D721Med (cell line): ENCODE data around the gene AP1S3.

ENCODE experiments used
- DNase-seq: peaks from one replicate; pipeline ENCODE4 v3.0.0; 2011; ENCODE audit warnings: low spot score; ENCODE audit not compliant: insufficient read length
- FAIRE-seq: peaks from 2 replicates; lab custom pipeline; 2011; peaks lifted over from hg19 to GRCh38; lab: Jason Lieb, UNC
- TF ChIP-seq, protein P1 (sequence below): IDR thresholded peaks from 2 replicates; pipeline ENCODE4 v1.5.1; 2012; ENCODE audit warnings: mild to moderate bottlenecking, control low read depth; ENCODE audit not compliant: insufficient read depth; ENCODE audit errors: missing control alignments

The AP1S3 gene

DNA sequence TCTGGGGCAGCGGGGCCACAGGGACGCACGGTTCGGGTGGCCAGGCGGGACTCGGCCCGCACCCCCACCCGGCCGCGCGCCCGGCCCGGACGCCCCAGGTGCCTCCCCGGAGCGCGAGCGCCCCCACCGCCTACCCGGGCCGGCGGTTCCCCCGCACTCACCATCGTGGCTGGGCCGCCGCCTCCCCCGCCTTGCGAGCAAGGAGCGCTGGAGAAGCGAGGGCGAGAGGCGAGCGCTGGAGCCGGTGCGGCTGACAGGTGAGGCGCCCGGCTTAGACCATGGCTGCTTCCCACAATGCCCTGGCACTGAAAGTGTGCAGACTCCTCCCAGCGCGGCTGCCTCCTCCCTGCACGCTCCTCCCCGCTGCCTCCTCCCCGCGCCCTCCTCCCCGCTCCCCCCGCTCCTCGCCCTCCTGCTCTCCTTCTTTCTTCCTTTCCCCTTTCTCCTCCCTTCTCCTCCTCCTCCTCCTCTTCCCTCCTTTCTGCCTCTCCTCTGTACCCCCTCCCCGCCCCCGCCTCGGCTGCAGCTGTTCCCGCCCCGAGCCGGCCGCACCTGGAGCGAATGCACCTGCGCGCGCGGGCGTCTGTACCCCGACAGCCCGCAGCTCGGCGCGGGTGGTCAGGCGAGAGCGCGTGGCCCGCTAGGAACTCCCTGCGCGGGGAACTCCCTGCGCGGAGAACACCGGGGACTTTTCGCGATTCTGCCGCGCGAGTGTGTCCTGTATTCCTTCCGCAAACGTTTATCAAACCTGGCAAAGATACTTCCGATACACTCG, at the start of gene AP1S3:
Gene AP1S3, minus strand, starts transcription at position 296 of the 775 bp plus-strand sequence. Its CDS starts 132 bp downstream, at position 164.
- FAIRE-seq, result no peak
- DNase-seq, result peak; percentile 81
- TF ChIP-seq, protein P1, sequence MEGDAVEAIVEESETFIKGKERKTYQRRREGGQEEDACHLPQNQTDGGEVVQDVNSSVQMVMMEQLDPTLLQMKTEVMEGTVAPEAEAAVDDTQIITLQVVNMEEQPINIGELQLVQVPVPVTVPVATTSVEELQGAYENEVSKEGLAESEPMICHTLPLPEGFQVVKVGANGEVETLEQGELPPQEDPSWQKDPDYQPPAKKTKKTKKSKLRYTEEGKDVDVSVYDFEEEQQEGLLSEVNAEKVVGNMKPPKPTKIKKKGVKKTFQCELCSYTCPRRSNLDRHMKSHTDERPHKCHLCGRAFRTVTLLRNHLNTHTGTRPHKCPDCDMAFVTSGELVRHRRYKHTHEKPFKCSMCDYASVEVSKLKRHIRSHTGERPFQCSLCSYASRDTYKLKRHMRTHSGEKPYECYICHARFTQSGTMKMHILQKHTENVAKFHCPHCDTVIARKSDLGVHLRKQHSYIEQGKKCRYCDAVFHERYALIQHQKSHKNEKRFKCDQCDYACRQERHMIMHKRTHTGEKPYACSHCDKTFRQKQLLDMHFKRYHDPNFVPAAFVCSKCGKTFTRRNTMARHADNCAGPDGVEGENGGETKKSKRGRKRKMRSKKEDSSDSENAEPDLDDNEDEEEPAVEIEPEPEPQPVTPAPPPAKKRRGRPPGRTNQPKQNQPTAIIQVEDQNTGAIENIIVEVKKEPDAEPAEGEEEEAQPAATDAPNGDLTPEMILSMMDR, result peak; percentile 8

DNA sequence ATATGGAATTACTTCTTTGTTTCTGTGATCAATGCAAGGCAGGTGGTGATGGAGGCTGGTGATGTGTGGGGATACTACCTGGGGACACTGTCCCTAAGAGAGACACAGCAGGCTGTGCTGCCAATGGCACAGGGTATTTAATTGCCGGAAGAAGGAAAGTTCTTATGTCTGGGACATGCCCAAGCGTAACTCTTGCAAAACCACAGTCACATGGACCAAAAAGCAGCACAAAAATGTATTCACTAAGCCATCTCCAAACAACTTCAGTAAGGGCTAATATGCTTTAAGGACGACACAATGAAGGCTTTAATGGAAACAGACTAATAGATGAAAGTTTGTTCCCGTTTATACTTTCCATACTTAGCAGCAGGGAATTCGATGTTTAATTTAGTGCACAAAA, 49.7 kb upstream of the AP1S3 start:
- TF ChIP-seq, protein P1, result no peak
- DNase-seq (no peak), FAIRE-seq (no peak)

DNA sequence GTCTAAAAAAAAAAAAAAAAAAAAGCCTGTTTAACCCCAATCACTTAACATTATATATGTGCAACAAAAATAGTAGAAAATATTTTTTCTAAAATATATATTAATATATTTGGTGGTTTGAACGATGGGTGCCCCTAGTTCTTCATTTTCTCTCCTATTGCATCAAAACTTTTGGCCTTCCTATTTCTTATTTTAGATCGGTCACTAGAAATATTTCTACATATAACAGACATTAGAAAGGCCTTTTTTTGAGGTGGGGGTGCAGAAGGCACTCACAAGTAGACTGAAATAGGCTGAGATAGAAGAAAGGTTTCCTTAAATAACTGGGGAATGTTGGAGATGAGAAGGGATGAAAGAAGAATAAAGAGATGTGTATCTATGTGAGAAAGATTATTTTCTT, 49.3 kb upstream of the AP1S3 start:
- no peak for FAIRE-seq
- TF ChIP-seq, protein P1, result no peak
- no peak for DNase-seq

DNA sequence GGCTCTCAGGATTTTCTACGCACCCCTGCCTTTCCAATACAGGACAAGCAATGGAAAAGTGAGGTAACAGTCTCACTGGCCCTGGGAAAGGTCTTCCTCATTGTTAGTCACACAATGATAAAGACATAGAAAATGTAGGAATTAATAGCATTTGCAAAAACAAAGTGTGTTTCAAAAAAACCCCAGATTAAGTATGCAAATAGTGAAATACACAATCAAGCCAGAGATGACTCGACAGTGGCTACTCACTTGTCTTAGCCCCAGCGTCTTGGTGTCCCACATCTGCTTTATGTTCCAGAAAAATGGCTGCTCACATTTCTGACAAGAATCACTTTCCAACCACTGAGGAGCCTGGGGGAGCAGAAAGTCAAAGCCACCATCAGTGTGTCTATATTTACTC, 47.0 kb upstream of the AP1S3 start:
- DNase-seq (no peak), FAIRE-seq (no peak)
- TF ChIP-seq, protein P1, result no peak

DNA sequence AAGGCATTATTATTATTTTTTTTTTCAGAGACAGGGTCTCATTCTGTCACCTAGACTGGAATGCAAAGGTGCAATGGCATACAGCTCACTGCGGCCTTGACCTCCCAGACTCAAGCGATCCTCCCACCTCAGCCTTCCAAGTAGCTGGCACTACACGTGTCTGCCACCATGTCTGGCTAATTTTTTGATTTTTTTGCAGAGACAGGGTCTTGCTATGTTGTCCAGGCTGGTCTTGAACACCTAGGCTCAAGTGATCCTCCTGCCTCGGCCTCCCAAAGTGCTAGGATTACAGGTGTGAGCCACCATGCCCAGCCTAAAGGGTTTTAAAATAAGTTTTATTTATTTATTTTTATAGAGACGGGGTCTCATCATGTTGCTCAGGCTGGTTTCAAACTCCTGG, 45.3 kb upstream of the AP1S3 start:
- DNase-seq (no peak), FAIRE-seq (no peak)
- TF ChIP-seq, protein P1, result no peak

DNA sequence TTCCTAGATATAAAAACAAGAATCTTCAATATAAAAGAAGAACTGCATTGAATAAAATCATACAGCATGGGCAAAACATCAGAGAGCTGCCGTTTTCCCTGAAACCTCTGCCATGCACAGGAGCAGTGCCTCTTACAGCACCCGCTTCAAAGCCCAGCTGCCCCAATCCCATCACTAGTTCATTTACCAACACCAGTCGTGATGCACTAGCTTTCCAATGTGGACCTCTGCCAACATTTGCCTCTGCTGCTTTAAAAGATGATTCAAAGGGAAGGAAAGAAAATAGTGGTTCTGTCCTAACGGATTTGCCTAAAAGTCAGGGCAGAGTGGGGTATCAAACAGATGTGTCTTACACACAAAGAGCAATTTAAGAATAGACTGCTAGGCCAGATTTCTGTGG, 43.4 kb upstream of the AP1S3 start:
- FAIRE-seq (no peak), DNase-seq (no peak)
- TF ChIP-seq, protein P1, result no peak

DNA sequence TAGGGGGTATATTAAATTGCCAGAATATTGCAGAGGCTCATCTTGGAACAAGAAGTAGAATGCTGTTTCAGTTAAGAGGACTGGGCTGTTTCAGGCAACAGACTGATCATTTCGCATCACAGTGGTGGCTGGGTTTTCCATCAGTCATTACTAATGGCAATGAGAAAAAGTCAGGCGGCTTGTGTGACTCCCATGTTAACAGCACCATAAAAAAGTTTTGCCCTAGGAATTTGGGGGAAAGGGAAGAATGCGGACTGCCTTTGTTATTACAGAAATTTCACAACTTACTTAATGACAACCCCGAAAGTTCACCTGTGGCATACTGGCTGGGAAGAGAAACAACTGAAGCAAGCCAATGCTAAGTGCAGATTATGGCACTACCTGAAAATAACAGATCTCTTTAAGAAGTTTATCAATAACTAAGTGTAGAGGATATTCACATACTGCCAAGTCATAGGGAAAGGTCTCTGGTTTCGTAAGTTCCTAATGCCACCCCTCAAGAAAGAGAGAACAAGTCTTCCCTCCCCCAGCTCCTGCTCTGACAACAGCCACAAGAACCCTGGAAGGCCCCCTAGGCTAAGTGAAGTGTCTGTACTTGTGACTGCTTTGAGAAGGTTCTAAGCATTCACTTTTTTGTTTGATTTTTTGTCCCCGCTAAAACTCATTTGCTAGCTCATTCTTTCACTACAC, 40.5 kb upstream of the AP1S3 start:
- DNase-seq (no peak), FAIRE-seq (no peak)

More for the DNA sequence above, 40.5 kb upstream of the AP1S3 start:
- TF ChIP-seq, protein P1, result no peak
